Daoy (cell line): ENCODE measurements around the gene CDH18. TPM values are rescaled to one million over a fixed set of nuclear protein-coding genes. Genes with fewer than 3 reads are reported as not detected.
A peak's percentile ranks its signal among the peaks of the same experiment; 100 is the strongest.

ENCODE experiments used
- DNase-seq: peaks from one replicate; pipeline ENCODE4 v3.0.0-alpha.2; 2015; ENCODE audit warnings: low read depth
- total RNA-seq: library from RNA; depleted of rRNA; stranded (reverse); fragments of >200 nt; shearing (Covaris generic); gene quantifications from 2 replicates; pipeline ENCODE4 v1.2.3, GENCODE V29; 2014; rRNA removed

The CDH18 gene
- 12.2 and 14.8 TPM in 2 replicates for total RNA-seq

- DNase-seq, result peak; percentile 86
These were observed at the start of gene CDH18 for GRCh38 chr5:19987612-19988361. Gene CDH18 (minus strand): TSS chr5:19988200. CDS start chr5:19838986, 149,214 bp downstream.

- no peak for DNase-seq
These were observed 46.7 kb upstream of the CDH18 start for GRCh38 chr5:20034717-20035116.

GRCh38 chr5:20033881-20034280 is 45.9 kb upstream of the CDH18 start:
- DNase-seq, result no peak

- DNase-seq, result no peak
These were observed 44.9 kb upstream of the CDH18 start for GRCh38 chr5:20032896-20033295.

GRCh38 chr5:20030125-20030524 is 42.1 kb upstream of the CDH18 start:
- DNase-seq, result no peak

GRCh38 chr5:20029266-20029665 is 41.3 kb upstream of the CDH18 start:
- DNase-seq, result no peak

GRCh38 chr5:20028506-20028905 is 40.5 kb upstream of the CDH18 start:
- DNase-seq, result no peak

GRCh38 chr5:20023686-20024180 is 35.7 kb upstream of the CDH18 start:
- DNase-seq, result peak; percentile 20

- no peak for DNase-seq
These were observed 32.2 kb upstream of the CDH18 start for GRCh38 chr5:20020247-20020646.

GRCh38 chr5:20017021-20017420 is 29.0 kb upstream of the CDH18 start:
- DNase-seq, result no peak

GRCh38 chr5:20000416-20000815 is 12.4 kb upstream of the CDH18 start:
- no peak for DNase-seq

GRCh38 chr5:19988457-19988856 is 457 bp upstream of the CDH18 start:
- no peak for DNase-seq

GRCh38 chr5:19986806-19987205 is 1.2 kb downstream of the CDH18 start:
- no peak for DNase-seq

- no peak for DNase-seq
These were observed 1.9 kb downstream of the CDH18 start for GRCh38 chr5:19986031-19986619.

- no peak for DNase-seq
These were observed 9.5 kb downstream of the CDH18 start for GRCh38 chr5:19978476-19978875.

GRCh38 chr5:19977099-19977498 is 10.9 kb downstream of the CDH18 start:
- DNase-seq, result no peak

- DNase-seq, result no peak
These were observed 12.2 kb downstream of the CDH18 start for GRCh38 chr5:19975795-19976194.

- DNase-seq, result no peak
These were observed 27.5 kb downstream of the CDH18 start for GRCh38 chr5:19960451-19960850.

- no peak for DNase-seq
These were observed 28.1 kb downstream of the CDH18 start for GRCh38 chr5:19959830-19960384.

- no peak for DNase-seq
These were observed 37.1 kb downstream of the CDH18 start for GRCh38 chr5:19950897-19951296.

- DNase-seq, result no peak
These were observed 47.8 kb downstream of the CDH18 start for GRCh38 chr5:19940192-19940591.

- no peak for DNase-seq
These were observed 57.5 kb downstream of the CDH18 start for GRCh38 chr5:19930451-19930850.
